Rectal smooth muscle tissue (tissue), 1 donor: ENCODE data around the gene RAD51B.
"Not testable (repeated sequence)": the region's sequence is repeated elsewhere in the genome, so short reads cannot be mapped to it uniquely, and the experiment has no call there.

Experiments
- H3K27ac ChIP-seq: one replicate; pipeline ENCODE4 v1.7.0; 2013; ENCODE audit warnings: low read depth, low read length, inconsistent platforms
- H3K27me3 ChIP-seq: one replicate; pipeline ENCODE4 v1.7.0; 2013; ENCODE audit warnings: low read length; ENCODE audit not compliant: control insufficient read depth, insufficient read depth
- H3K36me3 ChIP-seq: one replicate; pipeline ENCODE4 v1.7.0; 2013; ENCODE audit warnings: low read length; ENCODE audit not compliant: control insufficient read depth, insufficient read depth
- H3K4me1 ChIP-seq: one replicate; pipeline ENCODE4 v1.7.0; 2013; ENCODE audit warnings: low read length; ENCODE audit not compliant: control insufficient read depth, insufficient read depth
- H3K4me3 ChIP-seq: one replicate; pipeline ENCODE4 v1.7.0; 2013; ENCODE audit warnings: low read length
- H3K9ac ChIP-seq: one replicate; pipeline ENCODE4 v1.7.0; 2013; ENCODE audit warnings: low read length

The RAD51B gene

GRCh38 chr14:68221046-68221445, 401.5 kb downstream of the RAD51B start:
- H3K4me3 ChIP-seq, H3K27ac ChIP-seq, H3K36me3 ChIP-seq, H3K9ac ChIP-seq, H3K27me3 ChIP-seq: not testable (repeated sequence)
- H3K4me1 ChIP-seq: peaks cover 15% of the 10 kb centered on the region

DNA sequence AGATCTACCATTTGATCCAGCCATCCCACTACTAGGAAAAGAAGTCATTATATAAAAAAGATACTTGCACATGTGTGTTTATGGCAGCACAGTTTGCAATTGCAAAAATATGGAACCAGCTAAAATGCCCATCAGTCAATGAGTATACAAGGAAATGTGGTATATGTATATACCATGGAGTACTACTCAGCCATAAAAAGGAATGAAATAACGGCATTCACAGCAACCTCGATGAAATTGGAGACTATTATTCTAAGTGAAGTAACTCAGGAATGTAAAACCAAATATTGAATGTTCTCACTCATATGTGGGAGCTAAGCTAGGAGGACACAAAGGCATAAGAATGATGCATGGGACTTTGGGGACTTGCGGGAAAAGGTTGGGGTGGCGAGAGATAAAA, 402.6 kb downstream of the RAD51B start:
- H3K27ac ChIP-seq: no peak overlapping the region
- no peaks in the 10 kb centered on the region for H3K27me3 ChIP-seq
- peaks cover 11% of the 10 kb centered on the region for H3K4me1 ChIP-seq
- H3K4me3 ChIP-seq: no peak overlapping the region
- H3K9ac ChIP-seq: no peak overlapping the region
- H3K36me3 ChIP-seq: no peaks in the 10 kb centered on the region

DNA sequence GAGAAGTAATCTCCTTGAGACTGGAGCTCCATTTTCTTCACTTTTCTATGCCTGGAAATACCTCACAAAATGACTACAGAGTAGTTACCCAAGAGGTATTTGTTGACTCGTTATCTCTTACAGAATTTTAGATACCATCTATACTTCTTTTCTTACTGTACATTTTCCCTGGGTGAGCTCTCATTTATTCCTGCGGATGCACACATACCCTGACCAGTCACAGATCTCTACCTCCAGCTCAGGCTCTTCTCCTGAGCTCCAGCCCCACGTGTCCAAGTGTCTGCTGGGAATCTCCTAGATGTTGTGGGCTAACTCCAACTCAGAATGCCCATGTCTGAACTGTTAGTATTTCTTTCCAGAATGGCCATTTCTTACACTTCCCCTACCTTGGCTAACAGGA, 403.1 kb downstream of the RAD51B start:
- Histone ChIP-seq H3K36me3 (no peaks in the 10 kb centered on the region), H3K9ac (no peak overlapping the region), H3K4me3 (no peak overlapping the region), H3K27me3 (no peaks in the 10 kb centered on the region), H3K4me1 (peaks cover 10% of the 10 kb centered on the region), H3K27ac (no peak overlapping the region)

GRCh38 chr14:68223631-68224030, 404.1 kb downstream of the RAD51B start:
- Histone ChIP-seq H3K27me3 (no peaks in the 10 kb centered on the region), H3K4me1 (peaks cover 4% of the 10 kb centered on the region), H3K27ac (no peak overlapping the region), H3K9ac (no peak overlapping the region), H3K4me3 (no peak overlapping the region), H3K36me3 (no peaks in the 10 kb centered on the region)

- no peaks in the 10 kb centered on the region for H3K36me3 ChIP-seq
Observed at GRCh38 chr14:68225321-68225720, 405.7 kb downstream of the RAD51B start.

GRCh38 chr14:68226523-68226922, 406.9 kb downstream of the RAD51B start:
- H3K27ac ChIP-seq: no peak overlapping the region
- no peak overlapping the region for H3K4me3 ChIP-seq
- H3K27me3 ChIP-seq: no peaks in the 10 kb centered on the region
- no peaks in the 10 kb centered on the region for H3K36me3 ChIP-seq
- H3K9ac ChIP-seq: no peak overlapping the region
- H3K4me1 ChIP-seq: peaks cover 8% of the 10 kb centered on the region

More at GRCh38 chr14:68225321-68225720, 405.7 kb downstream of the RAD51B start:
- no peak overlapping the region for H3K27ac ChIP-seq
- H3K9ac ChIP-seq: no peak overlapping the region
- peaks cover 4% of the 10 kb centered on the region for H3K4me1 ChIP-seq
- no peak overlapping the region for H3K4me3 ChIP-seq
- no peaks in the 10 kb centered on the region for H3K27me3 ChIP-seq

DNA sequence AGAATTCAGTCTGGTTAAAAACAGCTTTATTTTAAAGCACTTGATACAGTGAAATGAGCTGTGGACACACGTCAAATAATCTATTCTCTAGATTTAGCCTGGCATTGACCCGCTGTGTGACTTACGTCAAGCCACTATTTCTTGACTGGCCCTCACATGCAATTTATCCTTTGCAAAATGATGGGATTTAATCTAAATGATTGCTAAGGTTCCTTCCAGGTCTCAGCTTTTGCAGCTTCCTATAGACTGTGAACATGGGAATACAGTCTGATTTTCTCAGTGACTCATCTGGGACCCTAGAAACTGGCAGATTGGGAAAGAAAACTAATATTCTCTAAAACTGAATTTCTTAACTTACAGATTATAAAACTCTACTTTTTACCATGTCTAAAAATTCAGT, 409.1 kb downstream of the RAD51B start:
- Histone ChIP-seq H3K27me3 (no peaks in the 10 kb centered on the region), H3K27ac (no peak overlapping the region), H3K36me3 (no peaks in the 10 kb centered on the region), H3K9ac (no peak overlapping the region), H3K4me3 (no peak overlapping the region), H3K4me1 (peaks cover 22% of the 10 kb centered on the region)

GRCh38 chr14:68229423-68230100, 410.0 kb downstream of the RAD51B start:
- Histone ChIP-seq H3K4me1 (peaks cover 28% of the 10 kb centered on the region), H3K27ac (no peak overlapping the region), H3K9ac (no peak overlapping the region), H3K36me3 (no peaks in the 10 kb centered on the region), H3K4me3 (no peak overlapping the region), H3K27me3 (no peaks in the 10 kb centered on the region)

DNA sequence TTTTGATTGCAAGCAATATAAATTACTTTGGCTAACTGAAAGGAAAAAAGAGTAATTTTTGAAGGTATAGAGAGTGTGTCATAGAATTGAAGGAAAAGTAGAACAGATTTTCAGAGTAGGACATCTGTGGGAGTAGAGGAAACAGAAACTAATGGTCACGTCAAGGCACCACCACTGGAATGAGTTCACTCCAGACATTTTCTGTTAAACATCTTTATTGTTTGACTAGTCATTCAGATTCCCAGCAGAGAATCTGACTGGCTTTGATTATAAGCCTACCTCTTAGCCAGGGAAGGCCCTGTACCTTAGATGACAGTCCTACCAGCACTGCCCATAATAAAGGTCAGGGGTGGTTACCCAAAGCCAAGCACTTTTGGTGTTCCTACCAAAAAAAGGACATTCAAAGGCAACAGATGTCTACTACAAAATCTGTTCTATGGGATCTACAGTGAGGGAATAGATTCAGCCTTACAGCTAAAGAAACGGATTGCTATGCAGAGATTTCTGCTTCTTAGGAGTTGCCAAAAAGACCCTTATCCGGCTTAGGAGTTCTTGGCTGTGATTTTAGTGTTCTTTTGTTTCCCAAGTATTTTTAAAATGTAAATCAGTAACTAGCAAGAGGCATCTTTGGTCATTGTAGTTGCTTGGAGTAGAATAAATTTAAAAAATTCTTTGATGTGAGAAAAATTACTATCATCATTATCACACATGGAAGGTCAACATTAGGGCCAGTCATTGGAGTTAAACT, 410.8 kb downstream of the RAD51B start:
- H3K4me1 ChIP-seq: peaks cover 28% of the 10 kb centered on the region
- peak overlapping the region; percentile 78 for H3K27ac ChIP-seq
- no peaks in the 10 kb centered on the region for H3K36me3 ChIP-seq
- no peak overlapping the region for H3K9ac ChIP-seq
- H3K4me3 ChIP-seq: no peak overlapping the region
- no peaks in the 10 kb centered on the region for H3K27me3 ChIP-seq

GRCh38 chr14:68230950-68231717, 411.6 kb downstream of the RAD51B start:
- no peak overlapping the region for H3K4me3 ChIP-seq

DNA sequence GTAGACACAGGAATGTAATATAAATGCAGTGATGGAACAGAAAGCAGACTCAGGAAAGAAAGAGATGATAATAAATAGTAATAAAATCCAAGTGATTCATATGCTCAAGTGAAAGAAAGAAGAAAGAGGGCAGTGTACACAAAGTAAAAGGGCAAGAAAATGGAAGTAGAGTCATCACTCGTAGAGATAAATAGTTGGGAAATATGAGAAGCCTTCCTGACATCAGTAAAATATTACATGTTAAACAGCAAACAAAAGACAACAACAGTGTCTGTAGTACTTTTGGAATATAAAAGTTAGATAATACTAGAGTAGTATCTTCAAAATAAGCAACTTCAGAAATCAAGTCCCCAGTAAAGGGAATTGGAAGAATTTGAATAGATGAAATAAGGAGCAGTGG, 412.3 kb downstream of the RAD51B start:
- no peaks in the 10 kb centered on the region for H3K27me3 ChIP-seq
- peak overlapping the region; percentile 78 for H3K27ac ChIP-seq
- no peak overlapping the region for H3K9ac ChIP-seq
- H3K36me3 ChIP-seq: no peaks in the 10 kb centered on the region
- H3K4me1 ChIP-seq: peaks cover 32% of the 10 kb centered on the region
- H3K4me3 ChIP-seq: no peak overlapping the region

More at GRCh38 chr14:68230950-68231717, 411.6 kb downstream of the RAD51B start:
- H3K27me3 ChIP-seq: no peaks in the 10 kb centered on the region
- H3K27ac ChIP-seq: peak overlapping the region; percentile 78
- H3K9ac ChIP-seq: no peak overlapping the region
- no peaks in the 10 kb centered on the region for H3K36me3 ChIP-seq
- peaks cover 28% of the 10 kb centered on the region for H3K4me1 ChIP-seq

DNA sequence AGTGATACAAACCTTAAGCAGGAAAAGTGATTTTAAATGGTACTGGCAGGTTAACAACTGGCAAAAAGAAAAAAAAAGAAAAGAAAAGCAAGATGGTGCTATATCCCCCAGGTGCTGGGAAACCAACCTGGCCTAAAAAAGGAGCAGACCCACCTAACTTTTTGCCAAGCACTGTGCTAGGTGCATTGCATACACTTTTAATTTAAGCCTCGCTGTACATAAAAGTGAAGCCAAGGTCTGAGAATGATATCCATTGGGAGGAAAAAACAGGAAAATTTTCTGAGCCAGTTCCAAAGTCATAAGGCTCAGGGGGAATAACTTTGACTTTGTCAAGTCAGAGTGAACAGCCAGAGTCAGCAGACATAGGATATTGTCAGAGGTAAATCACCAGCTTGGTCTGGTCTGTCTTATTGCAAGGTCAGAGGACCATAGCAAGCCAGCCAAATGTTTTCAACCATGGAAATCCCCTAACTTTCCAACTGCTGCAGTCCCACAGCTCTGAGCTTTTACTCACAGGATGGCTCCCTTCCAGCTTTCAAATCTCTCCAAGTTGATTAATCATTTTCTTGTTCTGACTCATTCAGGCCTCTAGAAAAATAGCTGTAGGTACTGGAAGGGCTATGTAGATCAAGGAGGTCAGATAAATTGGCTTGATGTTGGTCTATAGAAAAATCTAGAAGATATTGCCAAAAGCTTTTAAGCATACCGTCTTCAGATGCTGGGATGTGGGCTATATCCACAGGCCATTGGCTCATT, 412.9 kb downstream of the RAD51B start:
- Histone ChIP-seq H3K27me3 (no peaks in the 10 kb centered on the region), H3K4me1 (peaks cover 38% of the 10 kb centered on the region), H3K27ac (peak overlapping the region; percentile 78), H3K9ac (no peak overlapping the region), H3K36me3 (no peaks in the 10 kb centered on the region), H3K4me3 (no peak overlapping the region)
